ENCODE results near the gene NUCKS1. TPM values are rescaled to one million over a fixed set of nuclear protein-coding genes. Genes with fewer than 3 reads are reported as not detected.

NUCKS1 gene
- total RNA-seq, 1 experiment from 2014 or later, result 427 TPM

DNA sequence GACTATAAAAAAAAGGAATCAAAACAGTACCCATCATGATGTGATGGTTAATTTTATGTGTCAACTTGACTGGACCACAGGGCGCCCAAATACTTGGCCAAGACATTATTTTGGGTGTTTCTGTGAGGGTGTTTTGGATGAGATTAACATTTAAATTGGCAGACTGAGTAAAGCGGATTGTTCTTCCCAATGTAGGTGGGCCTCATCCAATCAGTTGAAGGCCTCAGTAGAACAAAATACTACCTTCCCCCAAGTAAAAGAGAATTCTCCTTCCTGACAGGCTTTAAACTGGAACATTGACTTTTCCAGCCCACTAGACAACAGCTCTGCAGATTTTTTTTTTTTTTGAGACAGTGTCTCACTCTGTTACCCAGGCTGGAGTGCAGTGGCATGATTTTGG is 14.6 kb upstream of the NUCKS1 start:
- Histone ChIP-seq H3K23ac (ENCODE audit: insufficient read length, low read depth, low read length) (no peak overlapping the region), H3K14ac (ENCODE audit: insufficient read depth, low read length) (no peak overlapping the region), H3K9me3 (ENCODE audit: control insufficient read depth, low read depth, low read length) (no peaks in the 10 kb centered on the region), H2BK15ac (ENCODE audit: low read depth, low read length) (no peak overlapping the region), H3K56ac (ENCODE audit: insufficient read length, low read depth, low read length) (no peak overlapping the region), H3K27ac (ENCODE audit: insufficient read length, low read depth, low read length) (no peak overlapping the region), H4K91ac (ENCODE audit: insufficient read length, low read depth, low read length) (no peak overlapping the region), H3K79me1 (ENCODE audit: insufficient read depth, low read depth, low read length, poor library complexity, severe bottlenecking) (no peaks in the 10 kb centered on the region), H3K4me1 (ENCODE audit: insufficient read depth, low read length) (no peaks in the 10 kb centered on the region), H4K5ac (ENCODE audit: insufficient read length, low read depth, low read length) (no peak overlapping the region), H2BK20ac (ENCODE audit: low read depth, low read length, poor library complexity, severe bottlenecking) (no peak overlapping the region), H2AK5ac (ENCODE audit: insufficient read length, low read length) (no peak overlapping the region), H2AFZ (ENCODE audit: low read length) (no peak overlapping the region), H2BK5ac (ENCODE audit: insufficient read length, low read length) (no peak overlapping the region), H4K8ac (replicated peaks; ENCODE audit: insufficient read length, low read depth, low read length) (no peak overlapping the region), H4K20me1 (ENCODE audit: control insufficient read depth, insufficient read depth, insufficient read length) (no peaks in the 10 kb centered on the region), H3K23me2 (ENCODE audit: insufficient read length, low read depth, low read length, poor library complexity, severe bottlenecking) (no peaks in the 10 kb centered on the region), H3K79me2 (ENCODE audit: insufficient read depth, low read length) (no peaks in the 10 kb centered on the region), H3T11ph (ENCODE audit: low read length) (no peak overlapping the region), H2BK120ac (ENCODE audit: low read depth, low read length, poor library complexity, severe bottlenecking) (no peak overlapping the region), H3K9ac (ENCODE audit: extremely low read depth, insufficient read length, low read length) (no peak overlapping the region), H3K27me3 (ENCODE audit: insufficient read depth, low read length) (no peaks in the 10 kb centered on the region), H2BK12ac (ENCODE audit: insufficient read length, low read depth, low read length) (no peak overlapping the region), H3K4ac (ENCODE audit: low read depth, low read length) (no peak overlapping the region), H3K18ac (ENCODE audit: insufficient read length, low read depth, low read length) (no peak overlapping the region), H3K4me2 (ENCODE audit: insufficient read depth, insufficient read length, low read length) (no peak overlapping the region)
- no peaks in the 10 kb centered on the region for H3K36me3 Mint-ChIP-seq (ENCODE audit: insufficient read depth in 1 of 3, low read depth in 3 of 3)
- TF ChIP-seq, protein P1, sequence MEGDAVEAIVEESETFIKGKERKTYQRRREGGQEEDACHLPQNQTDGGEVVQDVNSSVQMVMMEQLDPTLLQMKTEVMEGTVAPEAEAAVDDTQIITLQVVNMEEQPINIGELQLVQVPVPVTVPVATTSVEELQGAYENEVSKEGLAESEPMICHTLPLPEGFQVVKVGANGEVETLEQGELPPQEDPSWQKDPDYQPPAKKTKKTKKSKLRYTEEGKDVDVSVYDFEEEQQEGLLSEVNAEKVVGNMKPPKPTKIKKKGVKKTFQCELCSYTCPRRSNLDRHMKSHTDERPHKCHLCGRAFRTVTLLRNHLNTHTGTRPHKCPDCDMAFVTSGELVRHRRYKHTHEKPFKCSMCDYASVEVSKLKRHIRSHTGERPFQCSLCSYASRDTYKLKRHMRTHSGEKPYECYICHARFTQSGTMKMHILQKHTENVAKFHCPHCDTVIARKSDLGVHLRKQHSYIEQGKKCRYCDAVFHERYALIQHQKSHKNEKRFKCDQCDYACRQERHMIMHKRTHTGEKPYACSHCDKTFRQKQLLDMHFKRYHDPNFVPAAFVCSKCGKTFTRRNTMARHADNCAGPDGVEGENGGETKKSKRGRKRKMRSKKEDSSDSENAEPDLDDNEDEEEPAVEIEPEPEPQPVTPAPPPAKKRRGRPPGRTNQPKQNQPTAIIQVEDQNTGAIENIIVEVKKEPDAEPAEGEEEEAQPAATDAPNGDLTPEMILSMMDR (conservative IDR thresholded peaks at IDR 0.05), result no peak
- H3K4me1 Mint-ChIP-seq, result peaks cover 2 to 8% of the 10 kb centered on the region in 2 experiments; a peak in 2 of 4 replicates
- no peak overlapping the region for H3K27ac Mint-ChIP-seq
- H3K4me3 Mint-ChIP-seq, result no peak overlapping the region
- no peak for DNase-seq
- no CpG with 5 or more reads among the region's 2 CpGs for WGBS (ENCODE audit: extremely low coverage, insufficient read length, low lambda C conversion rate)
- no peaks in the 10 kb centered on the region; the same call in 1 of the 2 replicates for H3K27me3 Mint-ChIP-seq (ENCODE audit: low read depth)
- no peaks in the 10 kb centered on the region; a peak in 1 of 5 replicates for H3K9me3 Mint-ChIP-seq

All from H9 (cell line).